Islet of Langerhans (tissue), 1 donor: ENCODE data around the gene TMEM258.

ENCODE experiments used
- FAIRE-seq: peaks from one replicate; lab custom pipeline; 2011; peaks lifted over from hg19 to GRCh38; lab: Jason Lieb, UNC

Gene TMEM258

GRCh38 chr11:61757213-61757862 is 35.1 kb downstream of the TMEM258 start:
- no peak for FAIRE-seq

GRCh38 chr11:61756452-61757212 is 35.8 kb downstream of the TMEM258 start:
- FAIRE-seq = peak; percentile 81

GRCh38 chr11:61756147-61756451 is 36.3 kb downstream of the TMEM258 start:
- no peak for FAIRE-seq

GRCh38 chr11:61754534-61755482 is 37.6 kb downstream of the TMEM258 start:
- FAIRE-seq = no peak

DNA sequence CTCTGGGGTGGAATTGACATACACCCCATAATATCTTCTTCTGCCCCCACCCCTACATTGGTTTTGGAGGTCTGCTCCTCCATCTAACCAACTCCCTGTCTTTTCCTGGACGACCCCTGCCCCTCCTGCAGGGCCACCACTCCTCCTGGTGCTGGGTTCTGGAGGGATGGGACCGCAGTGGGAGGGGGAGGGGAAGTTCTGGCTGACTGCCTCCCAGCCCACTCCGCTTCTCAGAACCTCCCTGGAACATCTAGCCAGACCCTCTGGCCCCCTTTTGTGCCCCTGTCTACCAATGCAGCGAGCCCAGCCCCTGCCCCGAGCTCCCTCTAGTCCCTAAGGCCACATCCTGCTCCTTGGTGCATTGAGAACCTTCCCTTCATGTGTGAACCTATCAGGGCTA is 38.7 kb downstream of the TMEM258 start:
- FAIRE-seq = no peak

- FAIRE-seq = no peak
These were observed 39.4 kb downstream of the TMEM258 start for GRCh38 chr11:61752925-61753521.

- FAIRE-seq = no peak
These were observed 40.1 kb downstream of the TMEM258 start, which contains the start of gene MYRF for GRCh38 chr11:61752117-61752924. MYRF (plus strand) TSS chr11:61752636; CDS start chr11:61752745, 109 bp downstream.

- FAIRE-seq = no peak
These were observed 41.0 kb downstream of the TMEM258 start for GRCh38 chr11:61751384-61751783.

- no peak for FAIRE-seq
These were observed 41.6 kb downstream of the TMEM258 start for GRCh38 chr11:61750631-61751273.

DNA sequence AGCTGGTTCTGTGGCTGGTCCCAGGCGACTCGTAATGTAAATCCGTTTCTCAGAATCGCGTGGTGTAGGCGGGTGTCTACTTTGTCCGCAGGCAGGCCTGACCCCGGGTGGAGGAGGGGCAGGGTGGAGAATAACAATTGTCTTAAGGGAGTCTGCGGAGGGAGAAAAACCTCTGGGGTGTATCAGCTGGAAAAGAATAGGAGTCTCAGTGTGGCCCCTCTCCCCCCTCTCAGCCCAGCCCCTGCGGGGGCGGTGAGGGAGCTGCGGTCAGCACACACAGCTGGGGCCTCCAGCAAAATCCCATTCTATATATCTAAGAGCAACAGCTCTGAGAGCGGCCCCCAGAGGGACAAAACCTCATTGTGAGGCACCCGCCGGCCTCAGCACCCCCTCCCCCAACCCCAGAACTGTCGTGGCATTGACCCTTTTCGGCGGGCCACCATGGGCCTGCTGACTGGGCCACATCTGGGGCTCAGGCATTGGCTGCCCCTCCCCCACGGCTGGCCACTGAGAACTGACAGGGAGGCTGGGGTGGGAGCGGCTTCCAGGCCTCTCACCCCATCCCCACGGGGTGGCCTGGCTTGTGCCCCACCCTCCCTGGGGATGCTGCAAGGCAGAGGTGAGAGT is 42.7 kb downstream of the TMEM258 start:
- no peak for FAIRE-seq

DNA sequence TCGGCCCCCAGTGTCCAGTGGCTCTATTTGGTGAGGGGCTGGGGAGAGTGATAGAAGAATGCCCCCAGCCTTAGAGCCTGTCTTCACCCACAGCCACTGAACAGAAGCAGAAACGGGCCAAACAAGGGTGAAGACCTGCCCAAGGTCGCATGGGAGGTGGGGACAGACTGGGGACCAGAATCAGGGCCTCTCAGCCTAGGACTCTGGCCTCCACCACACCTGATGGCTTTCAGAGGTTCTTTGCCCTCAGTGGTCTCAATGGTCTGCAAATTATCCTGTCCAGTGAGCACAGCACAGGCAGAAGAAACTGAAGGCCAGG is 44.5 kb downstream of the TMEM258 start:
- FAIRE-seq = no peak

- no peak for FAIRE-seq
These were observed 45.0 kb downstream of the TMEM258 start for GRCh38 chr11:61747192-61747966.

- FAIRE-seq = no peak
These were observed 45.8 kb downstream of the TMEM258 start for GRCh38 chr11:61746442-61747191.

DNA sequence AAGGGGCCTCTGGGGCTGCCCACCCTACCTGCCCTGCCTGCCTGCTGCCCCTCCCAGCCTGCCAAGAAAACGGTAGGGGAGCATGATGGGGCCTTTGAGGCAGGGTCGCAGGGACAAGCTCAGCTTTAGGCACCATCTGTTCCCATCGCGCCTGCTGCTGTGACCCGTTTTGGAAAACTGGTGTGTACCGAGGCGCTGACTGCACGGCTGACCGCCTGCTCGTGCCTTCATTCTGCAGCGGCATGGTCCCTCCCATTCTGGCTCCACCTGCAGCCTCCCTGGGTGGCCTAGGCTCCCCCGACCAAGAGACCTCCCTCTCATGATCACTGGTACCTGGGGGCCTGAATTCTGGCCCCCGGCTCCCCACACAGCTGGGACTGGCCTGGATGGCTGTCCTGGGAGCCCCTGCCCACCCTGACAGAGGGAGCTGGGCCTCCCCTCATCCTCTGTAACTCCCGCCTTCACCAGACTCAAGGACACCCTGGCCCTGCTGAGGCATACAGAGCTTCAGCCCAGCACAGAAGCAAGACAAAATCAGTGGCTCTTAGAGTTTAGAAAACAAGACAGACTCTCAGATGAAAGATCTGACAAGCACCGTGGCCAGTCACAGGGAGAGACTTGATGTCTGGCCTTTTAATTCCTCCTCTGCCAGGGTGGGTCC is 46.5 kb downstream of the TMEM258 start:
- FAIRE-seq = no peak

- FAIRE-seq = no peak
These were observed 47.7 kb downstream of the TMEM258 start for GRCh38 chr11:61744609-61745156.

DNA sequence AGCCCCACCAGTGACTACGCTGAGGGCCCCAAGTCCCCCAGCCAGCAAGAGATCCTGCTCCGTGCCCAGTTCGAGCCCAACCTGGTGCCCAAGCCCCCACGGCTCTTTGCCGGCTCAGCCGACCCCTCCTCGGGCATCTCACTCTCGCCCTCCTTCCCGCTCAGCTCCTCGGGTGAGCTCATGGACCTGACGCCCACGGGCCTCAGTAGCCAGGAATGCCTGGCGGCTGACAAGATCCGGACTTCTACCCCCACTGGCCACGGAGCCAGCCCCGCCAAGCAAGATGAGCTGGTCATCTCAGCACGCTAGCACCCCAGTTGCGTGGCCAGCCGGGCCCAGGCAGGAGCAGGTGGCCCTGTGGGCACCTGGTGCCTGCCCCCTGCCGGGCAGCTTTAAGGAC is 48.2 kb downstream of the TMEM258 start:
- no peak for FAIRE-seq

GRCh38 chr11:61743486-61744095 is 48.8 kb downstream of the TMEM258 start:
- FAIRE-seq = no peak

DNA sequence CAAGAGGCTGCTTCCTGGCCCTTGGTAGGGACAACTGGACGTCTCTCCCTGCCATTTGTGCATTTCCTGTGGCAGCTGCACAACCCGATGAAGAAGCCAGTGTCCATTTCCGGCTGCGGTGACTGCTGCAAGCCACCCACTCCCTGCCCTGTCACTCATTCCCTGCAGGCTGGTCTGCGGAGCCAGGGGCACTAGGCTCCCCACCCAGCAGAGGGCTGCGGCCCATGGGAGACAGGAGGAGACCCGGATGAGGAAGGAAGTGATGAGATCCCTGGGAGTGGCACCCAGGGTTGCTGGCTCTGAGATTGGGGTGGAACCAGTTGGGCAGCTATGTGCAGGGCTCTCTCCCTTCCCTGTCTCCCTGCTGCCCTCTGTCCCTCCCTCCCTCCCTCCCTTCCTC is 50.0 kb downstream of the TMEM258 start:
- FAIRE-seq = no peak
